SK-N-SH (cell line): ENCODE measurements around the gene AGAP1. TPM values are rescaled to one million over a fixed set of nuclear protein-coding genes. Genes with fewer than 3 reads are reported as not detected.

Experiments used
- CTCF ChIA-PET: fragments of 300-600, 350-600 bp; formaldehyde crosslinking; extraction: SDS; loops from one replicate; lab custom pipeline; 2021; lab: Yijun Ruan, JAX
- POLR2A ChIA-PET: fragments of 350-600 bp; sonication (Branson Sonifier 250); formaldehyde crosslinking; extraction: SDS; loops from one replicate; lab custom pipeline; 2020; ENCODE audit warnings: antibody characterized with exemption, inconsistent platforms; lab: Yijun Ruan, JAX
- DNase-seq: peaks from one replicate; pipeline ENCODE4 v3.0.0; 2012
- H2AFZ ChIP-seq: fragments of 200-600 bp; sonication (generic); 2 replicates; pipeline ENCODE4 v1.8.1; 2016; ENCODE audit warnings: antibody characterized with exemption, mild to moderate bottlenecking, low read depth
- H3F3A ChIP-seq: fragments of 200-600 bp; sonication (generic); replicated peaks from 2 replicates; pipeline ENCODE3; 2016; ENCODE audit warnings: antibody characterized with exemption, mild to moderate bottlenecking; ENCODE audit not compliant: insufficient read depth
- H3K27ac ChIP-seq, 2 experiments: fragments of 200-500 bp in 1 of 2; fragments of 200-600 bp in 1 of 2; sonication (Bioruptor generic) in 1 of 2; sonication (generic), shearing (Covaris generic) in 1 of 2; 2 replicates each; pipeline versions ENCODE4 v1.5.1 to v1.6.1; 2014 to 2016; ENCODE audit warnings: low read depth in 2 of 2, inconsistent platforms in 1 of 2, low read length in 1 of 2, mild to moderate bottlenecking in 1 of 2, mixed read lengths in 1 of 2
- H3K27me3 ChIP-seq: fragments of 200-600 bp; sonication (generic), shearing (Covaris generic); 2 replicates; pipeline ENCODE4 v1.6.1; 2016; ENCODE audit warnings: mixed run types; ENCODE audit not compliant: insufficient read depth
- H3K36me3 ChIP-seq, 2 experiments: fragments of 200-500 bp in 1 of 2; fragments of 200-600 bp in 1 of 2; sonication (Bioruptor generic) in 1 of 2; sonication (generic) in 1 of 2; replicated peaks in 1 of 2; 2 replicates each; pipeline versions ENCODE3 to v1.5.1; 2014 to 2016; ENCODE audit warnings: low read length in 1 of 2, mild to moderate bottlenecking in 1 of 2; ENCODE audit not compliant: insufficient read depth in 2 of 2, control insufficient read depth in 1 of 2
- H3K4me1 ChIP-seq, 2 experiments: fragments of 200-500 bp in 1 of 2; fragments of 200-600 bp in 1 of 2; sonication (Bioruptor generic) in 1 of 2; sonication (generic), shearing (Covaris generic) in 1 of 2; 2 replicates each; pipeline versions ENCODE4 v1.5.1 to v1.6.1; 2014 to 2016; ENCODE audit warnings: low read depth in 1 of 2, low read length in 1 of 2, mixed run types in 1 of 2; ENCODE audit not compliant: insufficient read depth in 2 of 2, control insufficient read depth in 1 of 2
- H3K4me2 ChIP-seq: fragments of 200-600 bp; sonication (generic), shearing (Covaris generic); 2 replicates; pipeline ENCODE4 v1.6.1; 2017; ENCODE audit warnings: mixed run types
- H3K4me3 ChIP-seq, 2 experiments: fragments of 200-500 bp in 1 of 2; fragments of 200-600 bp in 1 of 2; sonication (Bioruptor generic) in 1 of 2; sonication (generic), shearing (Covaris generic) in 1 of 2; 2 replicates each; pipeline versions ENCODE4 v1.5.1 to v1.8.1; 2014 to 2016; ENCODE audit warnings: low read depth in 2 of 2, inconsistent platforms in 1 of 2, low read length in 1 of 2, mild to moderate bottlenecking in 1 of 2, mixed read lengths in 1 of 2, moderate library complexity in 1 of 2
- H3K79me2 ChIP-seq: fragments of 200-600 bp; sonication (generic); 2 replicates; pipeline ENCODE4 v1.8.1; 2017; ENCODE audit warnings: mild to moderate bottlenecking; ENCODE audit not compliant: insufficient read depth
- H3K9ac ChIP-seq: fragments of 200-600 bp; sonication (generic); 2 replicates; pipeline ENCODE4 v1.6.1; 2017; ENCODE audit warnings: mixed run types
- H3K9me2 ChIP-seq: fragments of 200-600 bp; sonication (generic); 2 replicates; pipeline ENCODE4 v1.6.1; 2017; ENCODE audit warnings: mixed run types
- H3K9me3 ChIP-seq: fragments of 200-600 bp; sonication (generic); 2 replicates; pipeline ENCODE4 v1.6.1; 2017; ENCODE audit warnings: mixed run types, mild to moderate bottlenecking, moderate library complexity
- H4K20me1 ChIP-seq: fragments of 200-600 bp; sonication (generic); 2 replicates; pipeline ENCODE4 v1.6.1; 2017; ENCODE audit warnings: mild to moderate bottlenecking, mixed run types; ENCODE audit not compliant: insufficient read depth
- EP300 ChIP-seq, 2 experiments: IDR thresholded peaks; 2 replicates each; pipeline versions ENCODE4 v1.4.0 to v1.6.1; 2012; ENCODE audit warnings: borderline replicate concordance in 1 of 2, low read depth in 1 of 2, low read length in 1 of 2
- EZH2phosphoT487 ChIP-seq: fragments of 200-600 bp; sonication (generic); IDR thresholded peaks from 2 replicates; pipeline ENCODE4 v1.6.1; 2017; ENCODE audit warnings: low read depth, mixed run types, mild to moderate bottlenecking, antibody characterized with exemption, moderate library complexity, borderline replicate concordance
- FOSL2 ChIP-seq: IDR thresholded peaks from 2 replicates; pipeline ENCODE4 v1.4.0; 2012; ENCODE audit warnings: low read depth, mild to moderate bottlenecking, moderate library complexity, borderline replicate concordance
- FOXJ3 ChIP-seq: sonication (generic); formaldehyde crosslinking; IDR thresholded peaks from 2 replicates; pipeline ENCODE4 v1.5.1; 2020; ENCODE audit warnings: mild to moderate bottlenecking, missing genetic modification reagents
- FOXM1 ChIP-seq: IDR thresholded peaks from 2 replicates; pipeline ENCODE4 v1.4.0; 2012; ENCODE audit warnings: low read depth, mild to moderate bottlenecking
- GABPA ChIP-seq: IDR thresholded peaks from 2 replicates; pipeline ENCODE4 v1.4.0; 2012; ENCODE audit warnings: low read depth, mild to moderate bottlenecking
- GATA2 ChIP-seq: sonication (generic); formaldehyde crosslinking; IDR thresholded peaks from 2 replicates; pipeline ENCODE4 v1.5.0; 2020; ENCODE audit warnings: mild to moderate bottlenecking, missing genetic modification reagents
- JUND ChIP-seq: IDR thresholded peaks from 2 replicates; pipeline ENCODE4 v1.4.0; 2012
- MXI1 ChIP-seq: IDR thresholded peaks from 2 replicates; pipeline ENCODE4 v1.6.1; 2012; ENCODE audit warnings: mild to moderate bottlenecking, low read depth, low read length, improper control_type of control experiment
- NFIC ChIP-seq: IDR thresholded peaks from 2 replicates; pipeline ENCODE4 v1.4.0; 2012; ENCODE audit warnings: borderline replicate concordance
- POLR2AphosphoS5 ChIP-seq: IDR thresholded peaks from 2 replicates; pipeline ENCODE4 v1.6.1; 2012; ENCODE audit warnings: low read depth, low read length
- RAD21 ChIP-seq: IDR thresholded peaks from 2 replicates; pipeline ENCODE4 v1.6.1; 2012; ENCODE audit warnings: mild to moderate bottlenecking, low read length
- RCOR1 ChIP-seq: fragments of 150-350 bp; IDR thresholded peaks from 2 replicates; pipeline ENCODE4 v1.6.1; 2017; ENCODE audit warnings: antibody characterized with exemption, low read length
- REST ChIP-seq: IDR thresholded peaks from 2 replicates; pipeline ENCODE4 v1.6.1; 2012; ENCODE audit warnings: mild to moderate bottlenecking, low read depth, low read length, moderate library complexity
- RXRA ChIP-seq: IDR thresholded peaks from 2 replicates; pipeline ENCODE4 v1.4.0; 2012; ENCODE audit warnings: low read depth, mild to moderate bottlenecking, borderline replicate concordance
- TAF1 ChIP-seq: IDR thresholded peaks from 2 replicates; pipeline ENCODE4 v1.6.1; 2012; ENCODE audit warnings: low read depth, mild to moderate bottlenecking, low read length, moderate library complexity, borderline replicate concordance
- TEAD4 ChIP-seq: IDR thresholded peaks from 2 replicates; pipeline ENCODE4 v1.4.0; 2012; ENCODE audit warnings: mild to moderate bottlenecking, borderline replicate concordance; ENCODE audit not compliant: insufficient read depth
- YY1 ChIP-seq: IDR thresholded peaks from 2 replicates; pipeline ENCODE4 v1.4.0; 2012; ENCODE audit warnings: low read depth, mild to moderate bottlenecking
- WGBS: methylation state at CpG from one replicate; pipeline ENCODE4 v1.1.6; 2017; ENCODE audit warnings: low lambda C conversion rate; 5-methylcytosine and 5-hydroxymethylcytosine counted together
- polyA plus RNA-seq, 3 experiments: library from polyadenylated mRNA; depleted of rRNA; stranded (reverse); fragments of >200 nt; gene quantifications; 2 replicates each; pipeline ENCODE4 v1.2.3, GENCODE V29; 2012
- TF ChIP-seq, protein P1 (sequence below): fragments of 150-350 bp; IDR thresholded peaks from 2 replicates; pipeline ENCODE4 v1.6.1; 2017; ENCODE audit warnings: antibody characterized with exemption, low read length, low read depth, borderline replicate concordance
- TF ChIP-seq, protein P2 (sequence below): IDR thresholded peaks from 2 replicates; pipeline ENCODE4 v1.4.0; 2012; ENCODE audit warnings: low read depth, borderline replicate concordance

The AGAP1 gene
- polyA plus RNA-seq, 1 of the 3 experiments (the other 2 are of a cell fraction) = 8.8 TPM

GRCh38 chr2:235925250-235925919 is 431.5 kb downstream of the AGAP1 start:
- Histone ChIP-seq H3F3A (no peaks in the 10 kb centered on the region), H3K27ac (no peak overlapping the region), H3K4me1 (no peaks in the 10 kb centered on the region), H3K9me2 (no peaks in the 10 kb centered on the region), H3K27me3 (no peaks in the 10 kb centered on the region), H3K4me2 (no peak overlapping the region), H3K9me3 (no peaks in the 10 kb centered on the region), H4K20me1 (no peaks in the 10 kb centered on the region), H2AFZ (no peak overlapping the region), H3K79me2 (no peaks in the 10 kb centered on the region), H3K4me3 (no peak overlapping the region), H3K9ac (no peak overlapping the region), H3K36me3 (no peaks in the 10 kb centered on the region)
- DNase-seq = no peak
- WGBS = 93% methylated on average over 14 of the region's 14 CpGs
- TF ChIP-seq TEAD4 = no peak
- TF ChIP-seq EZH2phosphoT487 = no peak
- TF ChIP-seq YY1 = no peak
- TF ChIP-seq TAF1 = no peak
- no peak for TF ChIP-seq JUND
- TF ChIP-seq RAD21 = no peak
- TF ChIP-seq POLR2AphosphoS5 = no peak
- TF ChIP-seq, protein P1, sequence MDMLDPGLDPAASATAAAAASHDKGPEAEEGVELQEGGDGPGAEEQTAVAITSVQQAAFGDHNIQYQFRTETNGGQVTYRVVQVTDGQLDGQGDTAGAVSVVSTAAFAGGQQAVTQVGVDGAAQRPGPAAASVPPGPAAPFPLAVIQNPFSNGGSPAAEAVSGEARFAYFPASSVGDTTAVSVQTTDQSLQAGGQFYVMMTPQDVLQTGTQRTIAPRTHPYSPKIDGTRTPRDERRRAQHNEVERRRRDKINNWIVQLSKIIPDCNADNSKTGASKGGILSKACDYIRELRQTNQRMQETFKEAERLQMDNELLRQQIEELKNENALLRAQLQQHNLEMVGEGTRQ = no peak
- ChIA-PET POLR2A (no interaction called here), CTCF (no interaction called here)

DNA sequence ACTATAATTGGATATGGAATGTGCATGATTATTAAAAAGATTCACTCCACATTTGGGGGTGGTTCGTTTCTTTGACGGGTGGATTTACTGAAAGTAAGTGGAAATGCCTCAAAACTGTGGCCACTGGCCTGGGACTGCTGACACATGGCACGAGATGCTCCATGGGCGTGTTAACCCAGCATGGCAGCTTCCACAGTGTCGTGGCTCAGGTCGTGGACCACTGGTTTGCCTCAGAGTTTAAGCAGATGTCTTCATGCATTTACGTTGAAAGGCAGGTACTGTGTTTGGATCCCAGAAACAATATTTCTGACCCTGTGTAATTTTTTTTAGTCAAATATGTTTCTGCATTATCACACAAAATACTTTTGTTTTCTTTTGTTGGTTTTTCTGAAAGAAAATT is 432.4 kb downstream of the AGAP1 start:
- Histone ChIP-seq H3K9me2 (no peaks in the 10 kb centered on the region), H4K20me1 (no peaks in the 10 kb centered on the region), H3F3A (no peaks in the 10 kb centered on the region), H2AFZ (no peak overlapping the region), H3K4me3 (no peak overlapping the region), H3K36me3 (peaks cover 0 to 2% of the 10 kb centered on the region in 2 experiments), H3K9ac (no peak overlapping the region), H3K9me3 (no peaks in the 10 kb centered on the region), H3K79me2 (no peaks in the 10 kb centered on the region), H3K4me1 (no peaks in the 10 kb centered on the region), H3K27me3 (no peaks in the 10 kb centered on the region), H3K4me2 (no peak overlapping the region), H3K27ac (no peak overlapping the region)
- POLR2A ChIA-PET = no interaction called here
- CTCF ChIA-PET = no interaction called here
- no peak for TF ChIP-seq GATA2 (CRISPR knock-in tag)
- TF ChIP-seq, protein P2, sequence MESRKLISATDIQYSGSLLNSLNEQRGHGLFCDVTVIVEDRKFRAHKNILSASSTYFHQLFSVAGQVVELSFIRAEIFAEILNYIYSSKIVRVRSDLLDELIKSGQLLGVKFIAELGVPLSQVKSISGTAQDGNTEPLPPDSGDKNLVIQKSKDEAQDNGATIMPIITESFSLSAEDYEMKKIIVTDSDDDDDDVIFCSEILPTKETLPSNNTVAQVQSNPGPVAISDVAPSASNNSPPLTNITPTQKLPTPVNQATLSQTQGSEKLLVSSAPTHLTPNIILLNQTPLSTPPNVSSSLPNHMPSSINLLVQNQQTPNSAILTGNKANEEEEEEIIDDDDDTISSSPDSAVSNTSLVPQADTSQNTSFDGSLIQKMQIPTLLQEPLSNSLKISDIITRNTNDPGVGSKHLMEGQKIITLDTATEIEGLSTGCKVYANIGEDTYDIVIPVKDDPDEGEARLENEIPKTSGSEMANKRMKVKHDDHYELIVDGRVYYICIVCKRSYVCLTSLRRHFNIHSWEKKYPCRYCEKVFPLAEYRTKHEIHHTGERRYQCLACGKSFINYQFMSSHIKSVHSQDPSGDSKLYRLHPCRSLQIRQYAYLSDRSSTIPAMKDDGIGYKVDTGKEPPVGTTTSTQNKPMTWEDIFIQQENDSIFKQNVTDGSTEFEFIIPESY = no peak
- TF ChIP-seq RXRA = no peak
- no peak for TF ChIP-seq FOSL2
- TF ChIP-seq REST = no peak
- TF ChIP-seq RAD21 = no peak
- TF ChIP-seq NFIC = no peak
- TF ChIP-seq MXI1 = no peak
- TF ChIP-seq FOXM1 = no peak
- TF ChIP-seq, protein P1 = no peak
- no peak for TF ChIP-seq EZH2phosphoT487
- TF ChIP-seq RCOR1 = no peak
- TF ChIP-seq FOXJ3 (CRISPR knock-in tag) = no peak
- no peak for TF ChIP-seq EP300 (IDR thresholded peaks at IDR 0.05; ENCODE audit: borderline replicate concordance in 1 of 2, low read depth in 1 of 2, low read length in 1 of 2)
- no peak for TF ChIP-seq GABPA
- no peak for TF ChIP-seq TEAD4
- DNase-seq = no peak
- 97% methylated on average over 7 of the region's 7 CpGs for WGBS
